Glutamatergic neuron (in vitro differentiated cells): Measurements from ENCODE around the gene SNN. TPM values are rescaled to one million over a fixed set of nuclear protein-coding genes. Genes with fewer than 3 reads are reported as not detected.

ENCODE experiments used
- DNase-seq: peaks from one replicate; pipeline ENCODE4 v3.0.0; 2022
- H3K27ac Mint-ChIP-seq: one replicate; pipeline ENCODE4 v1.8.0; 2020; ENCODE audit warnings: mild to moderate bottlenecking, mixed read lengths, inconsistent platforms; ENCODE audit not compliant: unreplicated experiment
- H3K27me3 Mint-ChIP-seq: one replicate; pipeline ENCODE4 v1.8.0; 2020; ENCODE audit warnings: mild to moderate bottlenecking, moderate library complexity, mixed read lengths, inconsistent platforms; ENCODE audit not compliant: unreplicated experiment
- H3K36me3 Mint-ChIP-seq: one replicate; pipeline ENCODE4 v1.8.0; 2020; ENCODE audit warnings: mild to moderate bottlenecking, mixed read lengths, inconsistent platforms; ENCODE audit not compliant: unreplicated experiment
- H3K4me1 Mint-ChIP-seq: one replicate; pipeline ENCODE4 v1.8.0; 2020; ENCODE audit warnings: mild to moderate bottlenecking, low read depth, mixed read lengths, inconsistent platforms; ENCODE audit not compliant: unreplicated experiment
- H3K4me3 Mint-ChIP-seq: one replicate; pipeline ENCODE4 v1.8.0; 2020; ENCODE audit warnings: mild to moderate bottlenecking, mixed read lengths, inconsistent platforms; ENCODE audit not compliant: unreplicated experiment
- H3K9me3 Mint-ChIP-seq: one replicate; pipeline ENCODE4 v1.8.0; 2020; ENCODE audit warnings: mild to moderate bottlenecking, moderate library complexity, mixed read lengths, inconsistent platforms; ENCODE audit not compliant: unreplicated experiment
- total RNA-seq: library from RNA; stranded (reverse); fragmentation: NEBNext Ultra II Directional; extraction: Animal tissue kit (Norgen Biotek cat#: 25700); gene quantifications from one replicate; pipeline ENCODE4 v1.2.1, GENCODE V29; 2021; ENCODE audit not compliant: unreplicated experiment
- TF ChIP-seq, protein P1 (sequence below): fragments of 200-600 bp; sonication (generic); IDR thresholded peaks from one replicate; pipeline ENCODE4 v1.5.0; 2021; ENCODE audit not compliant: partially characterized antibody, unreplicated experiment

SNN gene
- total RNA-seq, 1 donor from 2014 or later = 491 TPM

DNA sequence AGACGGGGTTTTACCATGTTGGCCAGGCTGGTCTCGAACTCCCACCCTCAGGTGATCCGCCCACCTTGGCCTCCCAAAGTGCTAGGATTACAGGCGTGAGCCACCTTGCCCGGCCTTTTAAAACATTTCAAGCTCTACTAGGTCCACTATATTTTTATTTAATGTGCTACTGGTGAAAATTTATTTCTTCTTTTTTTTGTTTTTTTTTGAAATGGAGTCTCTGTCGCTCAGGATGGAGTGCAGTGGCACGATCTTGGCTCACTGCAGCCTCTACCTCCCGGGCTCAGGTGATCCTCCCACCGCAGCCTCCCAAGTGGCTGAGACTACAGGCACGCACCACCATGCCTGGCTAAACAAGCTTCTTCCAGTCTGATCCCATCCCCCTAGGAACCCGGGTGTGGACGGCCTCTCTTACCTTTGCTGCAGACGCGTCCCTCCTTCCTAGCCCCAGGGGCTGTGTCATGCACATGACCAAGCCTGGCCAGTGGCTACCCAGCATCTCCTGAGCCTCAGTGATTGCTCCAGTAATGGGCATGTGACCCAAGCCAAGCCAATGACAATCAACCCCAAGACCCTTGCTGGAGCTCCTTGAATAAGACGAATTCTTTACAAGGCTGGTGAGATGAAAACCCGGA lies 41.5 kb upstream of the SNN start:
- no peaks in the 10 kb centered on the region for H3K36me3 Mint-ChIP-seq
- H3K27ac Mint-ChIP-seq = no peak overlapping the region
- H3K4me1 Mint-ChIP-seq = peaks cover 10% of the 10 kb centered on the region
- H3K9me3 Mint-ChIP-seq = peaks cover 8% of the 10 kb centered on the region
- TF ChIP-seq, protein P1, sequence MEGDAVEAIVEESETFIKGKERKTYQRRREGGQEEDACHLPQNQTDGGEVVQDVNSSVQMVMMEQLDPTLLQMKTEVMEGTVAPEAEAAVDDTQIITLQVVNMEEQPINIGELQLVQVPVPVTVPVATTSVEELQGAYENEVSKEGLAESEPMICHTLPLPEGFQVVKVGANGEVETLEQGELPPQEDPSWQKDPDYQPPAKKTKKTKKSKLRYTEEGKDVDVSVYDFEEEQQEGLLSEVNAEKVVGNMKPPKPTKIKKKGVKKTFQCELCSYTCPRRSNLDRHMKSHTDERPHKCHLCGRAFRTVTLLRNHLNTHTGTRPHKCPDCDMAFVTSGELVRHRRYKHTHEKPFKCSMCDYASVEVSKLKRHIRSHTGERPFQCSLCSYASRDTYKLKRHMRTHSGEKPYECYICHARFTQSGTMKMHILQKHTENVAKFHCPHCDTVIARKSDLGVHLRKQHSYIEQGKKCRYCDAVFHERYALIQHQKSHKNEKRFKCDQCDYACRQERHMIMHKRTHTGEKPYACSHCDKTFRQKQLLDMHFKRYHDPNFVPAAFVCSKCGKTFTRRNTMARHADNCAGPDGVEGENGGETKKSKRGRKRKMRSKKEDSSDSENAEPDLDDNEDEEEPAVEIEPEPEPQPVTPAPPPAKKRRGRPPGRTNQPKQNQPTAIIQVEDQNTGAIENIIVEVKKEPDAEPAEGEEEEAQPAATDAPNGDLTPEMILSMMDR = no peak
- H3K27me3 Mint-ChIP-seq = no peaks in the 10 kb centered on the region
- no peak for DNase-seq
- no peak overlapping the region for H3K4me3 Mint-ChIP-seq

DNA sequence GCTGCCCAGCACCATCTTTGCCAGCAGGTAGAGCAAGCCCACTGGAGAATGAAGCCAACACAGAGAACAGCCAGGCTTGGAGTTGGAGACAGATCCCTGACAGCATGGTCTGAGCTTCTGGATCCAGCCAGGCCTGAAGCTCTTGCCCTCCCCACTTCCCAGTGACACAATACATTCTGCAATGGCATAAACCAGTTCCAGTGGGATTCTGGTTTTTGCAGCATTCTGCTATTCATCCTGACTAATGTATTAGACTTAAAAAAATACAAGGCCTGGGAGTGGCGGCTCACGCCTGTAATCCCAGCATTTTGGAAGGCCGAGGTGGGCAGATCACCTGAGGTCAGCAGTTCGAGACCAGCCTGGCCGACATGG lies 41.0 kb upstream of the SNN start:
- TF ChIP-seq, protein P1 = no peak
- no peak overlapping the region for H3K27ac Mint-ChIP-seq
- peaks cover 5% of the 10 kb centered on the region for H3K9me3 Mint-ChIP-seq
- H3K4me1 Mint-ChIP-seq = peaks cover 5% of the 10 kb centered on the region
- H3K36me3 Mint-ChIP-seq = no peaks in the 10 kb centered on the region
- peaks cover 2% of the 10 kb centered on the region for H3K27me3 Mint-ChIP-seq
- no peak for DNase-seq
- H3K4me3 Mint-ChIP-seq = no peak overlapping the region

DNA sequence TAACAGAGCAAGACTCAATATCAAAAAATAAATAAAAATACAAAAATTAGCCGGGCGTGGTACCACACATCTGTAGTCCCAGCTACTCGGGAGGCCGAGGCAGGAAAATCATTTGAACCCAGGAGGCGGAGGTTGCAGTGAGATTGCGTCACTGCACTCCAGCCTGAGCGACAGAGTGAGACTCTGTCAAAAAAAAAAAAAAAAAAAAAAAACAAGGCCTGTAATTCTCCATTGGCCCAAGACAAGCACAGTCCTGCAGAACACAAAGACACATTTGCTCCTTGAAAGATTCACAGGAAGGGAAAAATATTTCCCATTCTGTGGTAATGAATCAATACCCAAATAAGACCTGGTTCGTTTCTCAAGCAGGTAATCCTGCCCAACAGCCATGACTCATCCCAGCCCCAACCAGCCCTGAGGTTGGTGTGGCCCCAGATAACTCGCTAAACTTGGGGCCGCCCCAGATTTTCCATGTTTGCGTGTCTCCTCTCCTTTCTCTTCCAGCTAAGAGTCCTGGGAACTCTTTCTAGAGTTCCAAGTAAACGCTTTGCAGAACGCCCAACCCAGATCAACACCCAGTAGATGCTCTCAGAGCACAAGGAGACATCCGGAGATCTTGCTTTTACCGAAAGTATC lies 40.3 kb upstream of the SNN start:
- no peak for DNase-seq
- Mint-ChIP-seq H3K4me1 (peaks cover 2% of the 10 kb centered on the region), H3K27ac (peak overlapping the region; percentile 23), H3K36me3 (no peaks in the 10 kb centered on the region), H3K27me3 (peaks cover 2% of the 10 kb centered on the region), H3K9me3 (peaks cover 2% of the 10 kb centered on the region), H3K4me3 (no peak overlapping the region)
- TF ChIP-seq, protein P1 = no peak

DNA sequence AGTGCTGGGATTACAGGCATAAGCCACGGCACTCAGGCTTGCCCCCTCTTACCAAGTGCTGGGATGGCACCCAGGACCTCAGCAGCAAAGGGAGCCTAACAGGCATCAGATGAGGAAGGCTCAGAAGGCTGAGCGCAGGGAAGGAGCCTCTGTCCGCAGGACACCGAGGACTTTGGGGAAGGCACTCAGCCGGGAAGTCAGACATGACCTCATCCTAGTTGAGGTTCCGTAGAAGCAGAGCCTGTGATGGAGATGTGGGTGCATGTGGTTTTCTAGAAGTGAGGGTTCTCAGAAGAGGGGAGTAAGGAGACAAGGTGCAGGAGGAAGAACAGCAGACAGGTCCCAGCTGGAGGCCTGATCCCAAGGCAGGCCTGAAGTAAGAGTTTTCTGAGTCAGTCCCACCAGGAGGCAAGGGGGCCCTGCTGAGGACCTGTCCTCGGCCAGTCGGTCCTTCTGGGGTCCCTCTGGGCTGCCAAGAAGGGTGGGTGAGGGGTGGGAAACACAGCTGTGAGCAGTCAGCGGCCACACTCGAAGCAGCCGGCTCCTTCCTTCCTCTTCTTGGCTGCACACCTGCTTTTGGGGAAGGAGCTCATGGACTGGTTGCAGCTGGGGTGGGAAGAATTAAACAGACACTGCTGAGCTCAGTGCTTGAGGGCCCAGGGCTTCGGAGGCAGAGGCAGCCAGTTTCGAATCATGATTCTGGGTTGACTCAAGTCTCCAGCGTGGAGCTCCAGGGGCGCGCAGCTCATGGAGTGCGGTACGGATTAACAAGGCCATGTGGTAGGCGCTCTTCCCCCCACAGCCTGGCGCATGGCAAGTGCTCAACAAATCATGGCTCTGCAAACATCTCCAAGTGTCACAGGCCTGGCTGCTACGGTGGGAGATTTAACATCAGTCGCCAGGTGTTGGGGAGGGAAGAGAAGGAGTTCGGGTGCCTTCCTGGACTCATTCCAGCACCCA lies 38.9 kb upstream of the SNN start:
- Mint-ChIP-seq H3K4me3 (peak overlapping the region; percentile 39), H3K9me3 (peaks cover 2% of the 10 kb centered on the region), H3K36me3 (no peaks in the 10 kb centered on the region), H3K27me3 (peaks cover 2% of the 10 kb centered on the region), H3K4me1 (peaks cover 2% of the 10 kb centered on the region), H3K27ac (no peak overlapping the region)
- no peak for DNase-seq
- TF ChIP-seq, protein P1 = no peak
